ENCODE results near the gene ADAM12. TPM values are rescaled to one million over a fixed set of nuclear protein-coding genes. Genes with fewer than 3 reads are reported as not detected.
"Not testable (repeated sequence)": the region's sequence is repeated elsewhere in the genome, so short reads cannot be mapped to it uniquely, and the experiment has no call there.

Gene ADAM12
- total RNA-seq, 1 donor from 2014 or later, result 0.98 TPM

DNA sequence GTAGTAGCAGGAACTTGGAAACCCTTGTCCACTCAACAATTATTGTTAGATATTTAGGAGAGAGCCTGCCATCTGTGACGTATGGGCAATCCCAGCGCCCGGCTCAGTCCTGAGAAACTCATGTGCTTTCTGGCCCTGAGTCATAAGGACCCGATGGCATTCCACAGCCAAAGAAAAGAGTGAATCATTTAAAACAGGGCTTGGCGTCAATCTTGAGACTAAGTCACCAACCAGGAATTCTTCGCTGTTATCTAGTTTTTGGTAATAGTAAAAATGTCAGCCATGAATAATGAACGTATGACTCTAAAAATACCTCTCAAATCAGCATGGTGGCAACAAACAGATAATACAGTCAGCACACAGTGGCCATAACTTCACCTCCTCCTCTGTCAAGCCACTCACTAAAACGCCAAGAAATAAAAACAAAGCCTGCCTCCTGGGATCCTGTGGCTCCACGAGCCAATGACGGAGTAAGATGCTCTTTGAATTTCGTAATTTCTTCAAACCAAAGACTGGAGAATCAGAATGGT lies 140.8 kb downstream of the ADAM12 start:
- H3K4me1 ChIP-seq, result no peaks in the 10 kb centered on the region
- H3K36me3 ChIP-seq, result no peaks in the 10 kb centered on the region
- H3K27me3 ChIP-seq, result no peaks in the 10 kb centered on the region
- DNase-seq (no peak), ATAC-seq (peak; percentile 75)
- H3K9me3 ChIP-seq, result no peaks in the 10 kb centered on the region
- intact Hi-C loops (cut with DNase I), result no loop called here
- TF ChIP-seq, protein P1, sequence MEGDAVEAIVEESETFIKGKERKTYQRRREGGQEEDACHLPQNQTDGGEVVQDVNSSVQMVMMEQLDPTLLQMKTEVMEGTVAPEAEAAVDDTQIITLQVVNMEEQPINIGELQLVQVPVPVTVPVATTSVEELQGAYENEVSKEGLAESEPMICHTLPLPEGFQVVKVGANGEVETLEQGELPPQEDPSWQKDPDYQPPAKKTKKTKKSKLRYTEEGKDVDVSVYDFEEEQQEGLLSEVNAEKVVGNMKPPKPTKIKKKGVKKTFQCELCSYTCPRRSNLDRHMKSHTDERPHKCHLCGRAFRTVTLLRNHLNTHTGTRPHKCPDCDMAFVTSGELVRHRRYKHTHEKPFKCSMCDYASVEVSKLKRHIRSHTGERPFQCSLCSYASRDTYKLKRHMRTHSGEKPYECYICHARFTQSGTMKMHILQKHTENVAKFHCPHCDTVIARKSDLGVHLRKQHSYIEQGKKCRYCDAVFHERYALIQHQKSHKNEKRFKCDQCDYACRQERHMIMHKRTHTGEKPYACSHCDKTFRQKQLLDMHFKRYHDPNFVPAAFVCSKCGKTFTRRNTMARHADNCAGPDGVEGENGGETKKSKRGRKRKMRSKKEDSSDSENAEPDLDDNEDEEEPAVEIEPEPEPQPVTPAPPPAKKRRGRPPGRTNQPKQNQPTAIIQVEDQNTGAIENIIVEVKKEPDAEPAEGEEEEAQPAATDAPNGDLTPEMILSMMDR (IDR thresholded peaks at IDR 0.05), result no peak
- H3K4me3 ChIP-seq, result no peak overlapping the region
- no peak overlapping the region for H3K27ac ChIP-seq

GRCh38 chr10:126246396-126246795 lies 141.9 kb downstream of the ADAM12 start:
- DNase-seq; H3K9me3 ChIP-seq; H3K27me3 ChIP-seq; H3K36me3 ChIP-seq; H3K27ac ChIP-seq; H3K4me3 ChIP-seq; ATAC-seq; intact Hi-C loops (cut with DNase I); H3K4me1 ChIP-seq: not testable (repeated sequence)

DNA sequence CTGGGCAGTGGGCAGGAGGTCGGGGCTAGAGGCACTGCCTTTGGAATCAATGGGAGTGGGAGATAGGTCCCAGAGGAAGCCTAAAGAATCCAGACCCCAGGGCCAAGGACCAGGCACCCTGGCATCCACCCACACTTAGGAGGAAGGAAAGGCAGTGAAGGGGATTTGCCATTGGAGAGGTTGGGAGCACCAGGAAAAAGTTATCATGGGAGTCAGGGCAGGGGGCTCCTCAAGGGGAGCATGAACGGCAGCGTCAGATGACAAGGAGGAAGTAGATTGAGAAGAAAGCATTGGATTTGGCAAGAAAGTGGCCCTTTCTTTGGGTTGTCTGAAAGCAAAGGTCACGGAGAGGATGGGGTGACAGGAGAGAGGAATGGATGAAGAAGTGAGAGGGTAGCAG lies 142.8 kb downstream of the ADAM12 start:
- DNase-seq (no peak), ATAC-seq (no peak)
- TF ChIP-seq, protein P1 (IDR thresholded peaks at IDR 0.05), result no peak
- Histone ChIP-seq H3K9me3 (no peaks in the 10 kb centered on the region), H3K4me1 (no peaks in the 10 kb centered on the region), H3K27me3 (no peaks in the 10 kb centered on the region), H3K27ac (no peak overlapping the region), H3K36me3 (no peaks in the 10 kb centered on the region), H3K4me3 (no peak overlapping the region)
- intact Hi-C loops (cut with DNase I), result no loop called here

DNA sequence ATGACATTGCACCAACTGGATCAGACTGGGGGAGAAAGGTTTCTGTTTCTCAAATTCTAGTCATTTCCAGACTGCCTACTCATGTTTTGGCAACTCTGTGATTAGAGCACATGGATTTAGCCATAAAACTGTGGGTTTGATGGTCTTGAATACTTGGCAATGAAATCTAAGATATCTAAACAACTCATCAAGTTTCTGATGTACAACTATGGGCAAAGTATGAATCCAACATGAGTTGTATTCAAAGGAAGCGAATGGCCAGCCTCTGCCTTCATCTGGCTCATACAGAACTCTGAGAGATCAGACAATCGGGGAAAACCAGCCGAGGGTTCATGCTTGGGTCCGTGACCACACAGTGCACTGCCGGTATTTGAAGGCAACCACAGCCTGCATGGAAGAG lies 144.3 kb downstream of the ADAM12 start:
- H3K4me3 ChIP-seq, result no peak overlapping the region
- TF ChIP-seq, protein P1 (IDR thresholded peaks at IDR 0.05), result no peak
- no peaks in the 10 kb centered on the region for H3K27me3 ChIP-seq
- H3K27ac ChIP-seq, result no peak overlapping the region
- no peak for ATAC-seq
- intact Hi-C loops (cut with DNase I), result no loop called here
- no peaks in the 10 kb centered on the region for H3K36me3 ChIP-seq
- no peaks in the 10 kb centered on the region for H3K9me3 ChIP-seq
- no peaks in the 10 kb centered on the region for H3K4me1 ChIP-seq
- no peak for DNase-seq

GRCh38 chr10:126243306-126243705 lies 145.0 kb downstream of the ADAM12 start:
- Histone ChIP-seq H3K4me3 (no peak overlapping the region), H3K4me1 (no peaks in the 10 kb centered on the region), H3K36me3 (no peaks in the 10 kb centered on the region), H3K9me3 (no peaks in the 10 kb centered on the region), H3K27me3 (no peaks in the 10 kb centered on the region), H3K27ac (no peak overlapping the region)
- TF ChIP-seq, protein P1 (IDR thresholded peaks at IDR 0.05), result no peak
- no peak for DNase-seq
- intact Hi-C loops (cut with DNase I), result no loop called here
- no peak for ATAC-seq

- intact Hi-C loops (cut with DNase I), result no loop called here
- Histone ChIP-seq H3K4me3 (no peak overlapping the region), H3K27ac (no peak overlapping the region), H3K27me3 (no peaks in the 10 kb centered on the region), H3K36me3 (no peaks in the 10 kb centered on the region), H3K9me3 (no peaks in the 10 kb centered on the region), H3K4me1 (no peaks in the 10 kb centered on the region)
- ATAC-seq (peak; percentile 21), DNase-seq (no peak)
- TF ChIP-seq, protein P1 (IDR thresholded peaks at IDR 0.05), result no peak
Measured at GRCh38 chr10:126242397-126243260, 145.6 kb downstream of the ADAM12 start.

Data from upper lobe of right lung (tissue), 1 donor.